H1 (cell line): ENCODE data around the gene FOXN1. TPM values are rescaled to one million over a fixed set of nuclear protein-coding genes. Genes with fewer than 3 reads are reported as not detected.

Experiments used
- CTCF ChIA-PET: fragments of 300-600 bp; sonication (Branson Sonifier 250); formaldehyde crosslinking; loops from one replicate; lab custom pipeline; 2021; ENCODE audit not compliant: partially characterized antibody; lab: Charles Lee
- POLR2A ChIA-PET: fragments of 300-600 bp; sonication (Branson Sonifier 250); formaldehyde crosslinking; loops from one replicate; lab custom pipeline; 2021; ENCODE audit warnings: inconsistent platforms; ENCODE audit not compliant: partially characterized antibody; lab: Charles Lee
- DNase-seq, 2 experiments: peaks; one replicate each; pipeline versions ENCODE4 v3.0.0 to v3.0.0-alpha.2; 2010 to 2022; ENCODE audit warnings: low spot score in 2 of 2, low read depth in 1 of 2, mixed read lengths in 1 of 2
- FAIRE-seq: peaks from 2 replicates; lab custom pipeline; 2011; peaks lifted over from hg19 to GRCh38; lab: Jason Lieb, UNC
- H2AFZ ChIP-seq: 2 replicates; pipeline ENCODE4 v1.8.1; 2012; ENCODE audit warnings: low read length, inconsistent platforms
- H2AK5ac ChIP-seq: 2 replicates; pipeline ENCODE4 v1.6.1; 2013; ENCODE audit warnings: low read depth, low read length
- H2BK120ac ChIP-seq: replicated peaks from 2 replicates; pipeline ENCODE3; 2013; ENCODE audit warnings: low read depth, low read length, inconsistent platforms
- H2BK12ac ChIP-seq: 2 replicates; pipeline ENCODE4 v1.6.1; 2013; ENCODE audit warnings: low read depth, low read length
- H2BK15ac ChIP-seq: 2 replicates; pipeline ENCODE4 v1.6.1; 2013; ENCODE audit warnings: low read length
- H2BK20ac ChIP-seq: 2 replicates; pipeline ENCODE4 v1.6.1; 2013; ENCODE audit warnings: low read length
- H2BK5ac ChIP-seq: 2 replicates; pipeline ENCODE4 v1.6.1; 2013; ENCODE audit warnings: low read depth, low read length
- H3K14ac ChIP-seq: 2 replicates; pipeline ENCODE4 v1.6.1; 2013; ENCODE audit warnings: inconsistent platforms; ENCODE audit not compliant: insufficient read length
- H3K18ac ChIP-seq: 2 replicates; pipeline ENCODE4 v1.6.1; 2013; ENCODE audit warnings: low read length; ENCODE audit errors: extremely low read depth
- H3K23ac ChIP-seq: 2 replicates; pipeline ENCODE4 v1.6.1; 2013; ENCODE audit warnings: inconsistent platforms; ENCODE audit not compliant: insufficient read length
- H3K23me2 ChIP-seq: 2 replicates; pipeline ENCODE4 v1.6.1; 2013; ENCODE audit warnings: low read depth, low read length
- H3K27ac ChIP-seq: 2 replicates; pipeline ENCODE4 v1.6.1; 2011; ENCODE audit warnings: low read depth, low read length, inconsistent platforms
- H3K27me3 ChIP-seq, 4 experiments: replicated peaks in 1 of 4; 1 replicate in 1 of 4; 2 replicates in 3 of 4; pipeline versions ENCODE4 v1.6.1 to v1.8.1; 2011 to 2013; ENCODE audit warnings: low read length in 3 of 4, mild to moderate bottlenecking in 3 of 4, inconsistent platforms in 2 of 4, mixed read lengths in 2 of 4, moderate library complexity in 1 of 4; ENCODE audit not compliant: control insufficient read depth in 3 of 4, insufficient read depth in 3 of 4; ENCODE audit errors: extremely low read depth in 1 of 4
- H3K36me3 ChIP-seq, 4 experiments: 2 replicates each; pipeline versions ENCODE4 v1.6.1 to v1.8.1; 2011 to 2013; ENCODE audit warnings: mild to moderate bottlenecking in 4 of 4, low read length in 3 of 4, moderate library complexity in 2 of 4, control low read depth in 1 of 4, inconsistent platforms in 1 of 4; ENCODE audit not compliant: insufficient read depth in 4 of 4, control insufficient read depth in 2 of 4
- H3K4ac ChIP-seq: replicated peaks from 2 replicates; pipeline ENCODE3; 2013; ENCODE audit warnings: low read length, low read depth, mixed read lengths, inconsistent platforms; ENCODE audit not compliant: insufficient read length
- H3K4me1 ChIP-seq, 4 experiments: replicated peaks in 1 of 4; 1 replicate in 1 of 4; 2 replicates in 3 of 4; pipeline versions ENCODE4 v1.6.1 to v1.8.1; 2011 to 2013; ENCODE audit warnings: low read length in 3 of 4, inconsistent platforms in 2 of 4, mixed read lengths in 1 of 4; ENCODE audit not compliant: insufficient read depth in 4 of 4, control insufficient read depth in 3 of 4
- H3K4me2 ChIP-seq, 2 experiments: 2 replicates each; pipeline versions ENCODE4 v1.6.1 to v1.8.1; 2011 to 2013; ENCODE audit warnings: low read depth in 2 of 2, low read length in 2 of 2, control low read depth in 1 of 2, inconsistent platforms in 1 of 2, mild to moderate bottlenecking in 1 of 2; ENCODE audit not compliant: insufficient read depth in 1 of 2
- H3K4me3 ChIP-seq, 4 experiments: fragments of 200-600, 300-600 bp in 1 of 4; sonication (generic), shearing (Covaris generic), sonication (Bioruptor Twin) in 1 of 4; 2 replicates each; pipeline versions ENCODE4 v1.5.1 to v1.8.1; 2011 to 2016; ENCODE audit warnings: low read length in 4 of 4, low read depth in 3 of 4, control low read depth in 2 of 4, inconsistent platforms in 2 of 4, mild to moderate bottlenecking in 2 of 4, mixed read lengths in 1 of 4, moderate library complexity in 1 of 4; ENCODE audit not compliant: insufficient read depth in 2 of 4; ENCODE audit errors: extremely low read depth in 1 of 4
- H3K56ac ChIP-seq: replicated peaks from 2 replicates; pipeline ENCODE3; 2013; ENCODE audit warnings: low read depth, mild to moderate bottlenecking, mixed read lengths, low read length, inconsistent platforms; ENCODE audit not compliant: insufficient read length
- H3K79me1 ChIP-seq: 2 replicates; pipeline ENCODE4 v1.6.1; 2013; ENCODE audit warnings: low read depth, low read length, control low read depth
- H3K79me2 ChIP-seq, 2 experiments: 2 replicates each; pipeline versions ENCODE4 v1.6.1 to v1.8.1; 2012 to 2013; ENCODE audit warnings: low read length in 2 of 2, mild to moderate bottlenecking in 2 of 2, inconsistent platforms in 1 of 2; ENCODE audit not compliant: insufficient read depth in 2 of 2, control insufficient read depth in 1 of 2
- H3K9ac ChIP-seq, 4 experiments: replicated peaks in 1 of 4; 1 replicate in 1 of 4; 2 replicates in 3 of 4; pipeline versions ENCODE4 v1.6.1 to v1.8.1; 2011 to 2013; ENCODE audit warnings: low read depth in 3 of 4, low read length in 3 of 4, control low read depth in 2 of 4, mild to moderate bottlenecking in 2 of 4, moderate library complexity in 2 of 4, inconsistent platforms in 1 of 4; ENCODE audit errors: extremely low read depth in 1 of 4
- H3K9me3 ChIP-seq, 2 experiments: 2 replicates each; pipeline versions ENCODE4 v1.6.1 to v1.8.1; 2012 to 2013; ENCODE audit warnings: mild to moderate bottlenecking in 2 of 2, moderate library complexity in 2 of 2, control low read depth in 1 of 2, inconsistent platforms in 1 of 2, low read depth in 1 of 2, low read length in 1 of 2, mixed read lengths in 1 of 2; ENCODE audit not compliant: insufficient read depth in 2 of 2
- H4K20me1 ChIP-seq, 2 experiments: replicated peaks in 1 of 2; 2 replicates each; pipeline versions ENCODE3 to v1.8.1; 2011 to 2013; ENCODE audit warnings: inconsistent platforms in 2 of 2, low read length in 2 of 2, mild to moderate bottlenecking in 1 of 2; ENCODE audit not compliant: insufficient read depth in 2 of 2, control insufficient read depth in 1 of 2
- H4K5ac ChIP-seq: 2 replicates; pipeline ENCODE4 v1.6.1; 2013; ENCODE audit warnings: low read length, low read depth, mixed read lengths, inconsistent platforms; ENCODE audit not compliant: insufficient read length
- H4K8ac ChIP-seq: 2 replicates; pipeline ENCODE4 v1.8.0; 2013; ENCODE audit warnings: mild to moderate bottlenecking, moderate library complexity, low read length, inconsistent platforms; ENCODE audit not compliant: insufficient read depth; ENCODE audit errors: extremely low read depth
- H4K91ac ChIP-seq: replicated peaks from 2 replicates; pipeline ENCODE3; 2013; ENCODE audit warnings: low read length, mixed read lengths, inconsistent platforms; ENCODE audit not compliant: insufficient read length
- ATF3 ChIP-seq: IDR thresholded peaks from 2 replicates; pipeline ENCODE4 v1.6.1; 2011; ENCODE audit warnings: low read depth, mild to moderate bottlenecking, low read length; ENCODE audit not compliant: insufficient read depth
- CHD2 ChIP-seq: IDR thresholded peaks from 2 replicates; pipeline ENCODE4 v1.6.1; 2012; ENCODE audit warnings: low read length, improper control_type of control experiment
- HDAC6 ChIP-seq: IDR thresholded peaks from one replicate; pipeline ENCODE4 v1.7.1; 2012; ENCODE audit warnings: low read depth, mild to moderate bottlenecking, inconsistent platforms, low read length, moderate library complexity
- JUND ChIP-seq: IDR thresholded peaks from 2 replicates; pipeline ENCODE4 v1.6.1; 2011; ENCODE audit warnings: mild to moderate bottlenecking, improper control_type of control experiment, low read length
- KDM1A ChIP-seq: fragments of 200-600, 300-600 bp; sonication (generic); IDR thresholded peaks from 2 replicates; pipeline ENCODE4 v1.7.1; 2016; ENCODE audit warnings: mild to moderate bottlenecking, low read length, borderline replicate concordance
- NANOG ChIP-seq: IDR thresholded peaks from 2 replicates; pipeline ENCODE4 v1.6.1; 2011; ENCODE audit warnings: low read length, low read depth, mild to moderate bottlenecking, inconsistent platforms; ENCODE audit not compliant: insufficient read depth, poor library complexity, severe bottlenecking
- RAD21 ChIP-seq, 2 experiments: IDR thresholded peaks in 1 of 2; conservative IDR thresholded peaks in 1 of 2; 2 replicates each; pipeline ENCODE4 v1.6.1; 2011; ENCODE audit warnings: low read depth in 2 of 2, low read length in 2 of 2, improper control_type of control experiment in 1 of 2, inconsistent platforms in 1 of 2, mild to moderate bottlenecking in 1 of 2, moderate library complexity in 1 of 2
- RXRA ChIP-seq: IDR thresholded peaks from 2 replicates; pipeline ENCODE4 v1.6.1; 2011; ENCODE audit warnings: low read depth, mild to moderate bottlenecking, low read length, moderate library complexity; ENCODE audit not compliant: insufficient read depth
- SIX5 ChIP-seq: IDR thresholded peaks from 2 replicates; pipeline ENCODE4 v1.6.1; 2011; ENCODE audit warnings: mild to moderate bottlenecking, low read depth, low read length
- SUZ12 ChIP-seq: fragments of 200-600 bp; sonication (generic); IDR thresholded peaks from 2 replicates; pipeline ENCODE4 v1.6.1; 2012; ENCODE audit warnings: mild to moderate bottlenecking, inconsistent platforms, low read length, moderate library complexity, mixed read lengths
- TCF12 ChIP-seq: IDR thresholded peaks from 2 replicates; pipeline ENCODE4 v1.6.1; 2011; ENCODE audit warnings: low read depth, mild to moderate bottlenecking, low read length
- TEAD4 ChIP-seq: IDR thresholded peaks from 2 replicates; pipeline ENCODE4 v1.6.1; 2012; ENCODE audit warnings: low read depth, low read length, inconsistent platforms, mixed read lengths
- YY1 ChIP-seq: IDR thresholded peaks from 2 replicates; pipeline ENCODE4 v1.6.1; 2011; ENCODE audit warnings: low read depth, mild to moderate bottlenecking, low read length
- WGBS, 2 experiments: shearing (Covaris generic) in 1 of 2; methylation state at CpG; one replicate each; pipeline versions ENCODE4 v1.1.6 to v1.1.7; 2013 to 2015; ENCODE audit warnings: low lambda C conversion rate in 2 of 2, mixed read lengths in 2 of 2, inconsistent platforms in 1 of 2, low coverage in 1 of 2, missing lambda C conversion rate in 1 of 2; ENCODE audit not compliant: insufficient replicate concordance in 2 of 2, insufficient coverage in 1 of 2, insufficient read length in 1 of 2; ENCODE audit errors: extremely low coverage in 1 of 2, missing lambda C conversion rate in 1 of 2; 5-methylcytosine and 5-hydroxymethylcytosine counted together
- polyA plus RNA-seq, 7 experiments: library from polyadenylated mRNA; depleted of rRNA in 3 of 7; stranded (reverse) in 5 of 7; unstranded in 2 of 7; fragments of >200 nt in 5 of 7; fragments of 200-250 nt in 2 of 7; gene quantifications; 1 replicate in 5 of 7; 2 replicates in 1 of 7; 4 replicates in 1 of 7; pipeline versions ENCODE4 v1.2.1 to v1.2.3, GENCODE V29; 2011 to 2013; ENCODE audit warnings: missing spikeins in 2 of 7, mixed read lengths in 2 of 7
- total RNA-seq: library from RNA; stranded (reverse); fragmentation: NEBNext Ultra II Directional; extraction: Animal tissue kit (Norgen Biotek cat#: 25700); gene quantifications from 2 replicates; pipeline ENCODE4 v1.2.1, GENCODE V29; 2021

FOXN1 gene
- total and polyA plus RNA-seq, 2 of the 8 experiments (the other 6 are each of a cell fraction or from before 2014, with no cell fraction given) = not detected

- FAIRE-seq (no peak), DNase-seq (no peak)
- Histone ChIP-seq H2BK120ac (no peak overlapping the region), H3K36me3 (peaks cover 16 to 42% (median 38%) of the 10 kb centered on the region in 4 experiments), H2AFZ (no peak overlapping the region), H3K4me2 (peak overlapping the region; percentile 2 to 72; a peak in 2 of 4 replicates), H3K4me1 (peaks cover 2 to 9% (median 5%) of the 10 kb centered on the region in 4 experiments; a peak in 6 of 7 replicates), H3K27me3 (peaks cover 0 to 4% (median 2%) of the 10 kb centered on the region in 4 experiments; a peak in 3 of 7 replicates), H3K23ac (no peak overlapping the region), H2BK15ac (no peak overlapping the region), H4K20me1 (peaks cover 4 to 5% of the 10 kb centered on the region in 2 experiments), H3K4ac (no peak overlapping the region), H3K14ac (no peak overlapping the region), H2BK12ac (peak overlapping the region; percentile 77; the same call in 1 of the 2 replicates), H3K18ac (peak overlapping the region; percentile 26; the same call in 1 of the 2 replicates), H3K27ac (no peak overlapping the region), H2BK20ac (no peak overlapping the region), H3K9me3 (no peaks in the 10 kb centered on the region), H3K79me1 (no peaks in the 10 kb centered on the region), H3K9ac (no peak overlapping the region), H2BK5ac (peak overlapping the region; percentile 79; the same call in 1 of the 2 replicates), H3K23me2 (no peaks in the 10 kb centered on the region; the same call in 1 of the 2 replicates), H2AK5ac (no peak overlapping the region), H4K8ac (no peak overlapping the region), H4K5ac (no peak overlapping the region), H4K91ac (peak overlapping the region; percentile 13), H3K4me3 (no peak overlapping the region), H3K79me2 (no peaks in the 10 kb centered on the region), H3K56ac (no peak overlapping the region)
- ChIA-PET POLR2A (interaction anchor here (0.5 to 4.2 kb wide), 21 partner anchors 8 to 148 kb away, joined by 3 to 24 read pairs (median 5); partner anchors contain the start of genes BLTP2, RSKR, SDF2 and SPAG5), CTCF (interaction anchor here (1.2 to 3.5 kb wide), 7 partner anchors 11 to 94 kb away, joined by 3 to 18 read pairs (median 4); no protein-coding TSS in a partner anchor)
- WGBS, 2 experiments = 86% methylated on average over 3 of the region's 3 CpGs; no CpG with 5 or more reads in 1 of the 2 experiments
- TF ChIP-seq SIX5 (no peak), RAD21 (IDR thresholded peaks at IDR 0.05 in 1 of 2, conservative IDR thresholded peaks at IDR 0.05 in 1 of 2; ENCODE audit: low read depth in 2 of 2, low read length in 2 of 2) (no peak), ATF3 (no peak), NANOG (no peak), KDM1A (no peak), TCF12 (no peak), TEAD4 (no peak), JUND (no peak), RXRA (no peak), SUZ12 (no peak), CHD2 (no peak), YY1 (no peak), HDAC6 (no peak)
These were observed 71.3 kb downstream of the FOXN1 start for GRCh38 chr17:28577466-28577824.
